Lung (tissue), 12 donors: ENCODE results near the gene MRPL27. TPM values are rescaled to one million over a fixed set of nuclear protein-coding genes. Genes with fewer than 3 reads are reported as not detected.

Experiments used
- ATAC-seq: fragments of 200-7000 bp; cut with Tn5 transposase; one replicate; pipeline ENCODE4 v1.9.1; 2020; ENCODE audit warnings: moderate number of reproducible peaks; ENCODE audit not compliant: insufficient read depth, low FRiP score
- DNase-seq, 3 donors: peaks; one replicate each; pipeline ENCODE4 v3.0.0-alpha.2; 2013 to 2017
- H3K27ac ChIP-seq, 2 donors: one replicate each; pipeline ENCODE4 v1.5.1; 2013; ENCODE audit warnings: mild to moderate bottlenecking in 2 of 2, moderate library complexity in 2 of 2, control low read depth in 1 of 2, inconsistent platforms in 1 of 2, low read depth in 1 of 2, low read length in 1 of 2
- H3K27me3 ChIP-seq, 3 donors: one replicate each; pipeline ENCODE4 v1.5.1; 2013; ENCODE audit warnings: low read length in 2 of 3; ENCODE audit not compliant: control insufficient read depth in 3 of 3, insufficient read depth in 3 of 3
- H3K36me3 ChIP-seq, 4 donors: one replicate each; pipeline ENCODE4 v1.5.1; 2013; ENCODE audit warnings: low read length in 4 of 4, mild to moderate bottlenecking in 1 of 4, moderate library complexity in 1 of 4; ENCODE audit not compliant: control insufficient read depth in 4 of 4, insufficient read depth in 4 of 4
- H3K4me1 ChIP-seq, 5 donors: one replicate each; pipeline ENCODE4 v1.5.1; 2013; ENCODE audit warnings: low read length in 5 of 5, mild to moderate bottlenecking in 2 of 5, moderate library complexity in 1 of 5; ENCODE audit not compliant: control insufficient read depth in 5 of 5, insufficient read depth in 5 of 5
- H3K4me3 ChIP-seq: one replicate; pipeline ENCODE4 v1.5.1; 2013; ENCODE audit warnings: mild to moderate bottlenecking, control low read depth, moderate library complexity
- H3K9ac ChIP-seq, 2 donors: one replicate each; pipeline ENCODE4 v1.5.1; 2013; ENCODE audit warnings: low read length in 2 of 2, control low read depth in 1 of 2; ENCODE audit not compliant: insufficient read depth in 1 of 2
- H3K9me3 ChIP-seq, 4 donors: one replicate each; pipeline ENCODE4 v1.5.1; 2013; ENCODE audit warnings: low read length in 3 of 4, mild to moderate bottlenecking in 1 of 4, moderate library complexity in 1 of 4; ENCODE audit not compliant: control insufficient read depth in 4 of 4, insufficient read depth in 3 of 4
- WGBS, 2 donors: extraction: QIAGEN DNeasy Blood & Tissue Kit; methylation state at CpG; one replicate each; pipeline ENCODE4 v1.1.7; 2013; 5-methylcytosine and 5-hydroxymethylcytosine counted together
- polyA plus RNA-seq, 2 donors: library from polyadenylated mRNA; stranded (reverse); fragments of 200-250 nt; gene quantifications; one replicate each; pipeline ENCODE4 v1.2.1, GENCODE V29; 2013
- total RNA-seq, 2 donors: library from RNA; depleted of rRNA in 1 of 2; stranded (reverse); fragments of >200 nt in 1 of 2; gene quantifications; one replicate each; pipeline ENCODE4 v1.2.1, GENCODE V29; 2014 to 2021
- TF ChIP-seq, protein P1 (sequence below): IDR thresholded peaks from 2 replicates; pipeline ENCODE4 v1.5.1; 2012; ENCODE audit warnings: mild to moderate bottlenecking; ENCODE audit errors: control extremely low read depth, extremely low read depth
- donor health status: control.
- donor health status: control.
- donor health status: Bipolar disorder and iron deficiency.
- donor health status: healthy.
- donor health status: DM: yes; HTN: yes; CAD: no.

MRPL27 gene
- total and polyA plus RNA-seq, 4 donors, result 33.5 to 176 (median 78.4) TPM

DNA sequence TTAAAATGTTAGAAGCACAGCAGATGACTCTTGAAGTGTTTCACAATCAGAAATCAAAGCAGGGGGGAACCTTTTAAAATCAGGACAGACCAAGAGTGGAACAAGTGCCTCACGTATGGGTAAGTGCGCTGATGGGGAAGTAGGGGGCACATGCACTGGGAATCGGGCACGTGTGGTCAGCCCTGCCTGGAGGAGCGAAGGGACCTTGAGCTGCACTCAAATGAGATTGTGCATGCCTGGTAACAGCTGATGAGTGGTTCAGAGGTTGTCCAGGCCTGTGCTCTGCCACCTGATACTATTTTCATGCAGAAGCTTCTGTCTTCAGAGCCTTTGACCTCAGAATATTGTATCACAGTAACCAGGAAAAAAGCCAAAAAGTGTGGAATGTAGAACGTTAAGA is 40.8 kb downstream of the MRPL27 start:
- no peak overlapping the region for H3K4me3 ChIP-seq
- peaks cover 0 to 13% (median 4%) of the 10 kb centered on the region in 5 donors for H3K4me1 ChIP-seq
- no peaks in the 10 kb centered on the region for H3K36me3 ChIP-seq
- no peak overlapping the region for H3K27ac ChIP-seq
- TF ChIP-seq, protein P1, sequence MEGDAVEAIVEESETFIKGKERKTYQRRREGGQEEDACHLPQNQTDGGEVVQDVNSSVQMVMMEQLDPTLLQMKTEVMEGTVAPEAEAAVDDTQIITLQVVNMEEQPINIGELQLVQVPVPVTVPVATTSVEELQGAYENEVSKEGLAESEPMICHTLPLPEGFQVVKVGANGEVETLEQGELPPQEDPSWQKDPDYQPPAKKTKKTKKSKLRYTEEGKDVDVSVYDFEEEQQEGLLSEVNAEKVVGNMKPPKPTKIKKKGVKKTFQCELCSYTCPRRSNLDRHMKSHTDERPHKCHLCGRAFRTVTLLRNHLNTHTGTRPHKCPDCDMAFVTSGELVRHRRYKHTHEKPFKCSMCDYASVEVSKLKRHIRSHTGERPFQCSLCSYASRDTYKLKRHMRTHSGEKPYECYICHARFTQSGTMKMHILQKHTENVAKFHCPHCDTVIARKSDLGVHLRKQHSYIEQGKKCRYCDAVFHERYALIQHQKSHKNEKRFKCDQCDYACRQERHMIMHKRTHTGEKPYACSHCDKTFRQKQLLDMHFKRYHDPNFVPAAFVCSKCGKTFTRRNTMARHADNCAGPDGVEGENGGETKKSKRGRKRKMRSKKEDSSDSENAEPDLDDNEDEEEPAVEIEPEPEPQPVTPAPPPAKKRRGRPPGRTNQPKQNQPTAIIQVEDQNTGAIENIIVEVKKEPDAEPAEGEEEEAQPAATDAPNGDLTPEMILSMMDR, result no peak
- H3K9me3 ChIP-seq, result no peaks in the 10 kb centered on the region
- no peak overlapping the region for H3K9ac ChIP-seq
- no peak for ATAC-seq
- H3K27me3 ChIP-seq, result no peaks in the 10 kb centered on the region
- no peak for DNase-seq
- 23 to 53% methylated on average over 6 of the region's 6 CpGs for WGBS, 2 donors

- H3K4me3 ChIP-seq, result no peak overlapping the region
- TF ChIP-seq, protein P1, result no peak
- DNase-seq (no peak), ATAC-seq (no peak)
- no peaks in the 10 kb centered on the region for H3K9me3 ChIP-seq
- no peak overlapping the region for H3K9ac ChIP-seq
- no peaks in the 10 kb centered on the region for H3K27me3 ChIP-seq
- peaks cover 0 to 15% (median 4%) of the 10 kb centered on the region in 5 donors for H3K4me1 ChIP-seq
- no peaks in the 10 kb centered on the region for H3K36me3 ChIP-seq
- H3K27ac ChIP-seq, result no peak overlapping the region
- WGBS, 2 donors, result 79 to 84% methylated on average over 4 of the region's 4 CpGs
These were observed 41.7 kb downstream of the MRPL27 start for GRCh38 chr17:50331085-50331791.

- no peak overlapping the region for H3K27ac ChIP-seq
- no peak for DNase-seq
- ATAC-seq, result no peak
- H3K9ac ChIP-seq, result no peak overlapping the region
- peaks cover 0 to 19% (median 4%) of the 10 kb centered on the region in 5 donors for H3K4me1 ChIP-seq
- H3K4me3 ChIP-seq, result no peak overlapping the region
- 88 to 89% methylated on average over 11 of the region's 11 CpGs for WGBS, 2 donors
- H3K27me3 ChIP-seq, result no peaks in the 10 kb centered on the region
- no peaks in the 10 kb centered on the region for H3K36me3 ChIP-seq
- TF ChIP-seq, protein P1, result no peak
- no peaks in the 10 kb centered on the region for H3K9me3 ChIP-seq
These were observed 42.7 kb downstream of the MRPL27 start for GRCh38 chr17:50330151-50330775.
